GM23248 (cell line): ENCODE results near the gene PGGHG. TPM values are rescaled to one million over a fixed set of nuclear protein-coding genes. Genes with fewer than 3 reads are reported as not detected.

ENCODE experiments used
- DNase-seq: peaks from one replicate; pipeline ENCODE4 v3.0.0-alpha.2; 2015
- H2AFZ ChIP-seq: fragments of 200-600 bp; sonication (generic); 2 replicates; pipeline ENCODE4 v1.6.1; 2016; ENCODE audit warnings: antibody characterized with exemption
- H3F3A ChIP-seq: fragments of 200-600 bp; sonication (generic); 2 replicates; pipeline ENCODE4 v1.6.1; 2016; ENCODE audit warnings: mild to moderate bottlenecking, antibody characterized with exemption, mixed run types; ENCODE audit not compliant: insufficient read depth
- H3K27ac ChIP-seq: fragments of 200-600 bp; sonication (generic); 2 replicates; pipeline ENCODE4 v1.5.1; 2016; ENCODE audit warnings: mild to moderate bottlenecking
- H3K27me3 ChIP-seq: fragments of 200-600 bp; sonication (generic); replicated peaks from 2 replicates; pipeline ENCODE4 v1.6.1; 2016; ENCODE audit warnings: mild to moderate bottlenecking; ENCODE audit not compliant: insufficient read depth
- H3K36me3 ChIP-seq: fragments of 200-600 bp; sonication (generic); 2 replicates; pipeline ENCODE4 v1.6.1; 2016; ENCODE audit warnings: low read depth, mild to moderate bottlenecking
- H3K4me1 ChIP-seq: fragments of 200-600 bp; sonication (generic); 2 replicates; pipeline ENCODE4 v1.6.1; 2016; ENCODE audit warnings: mild to moderate bottlenecking; ENCODE audit not compliant: insufficient read depth
- H3K4me2 ChIP-seq: fragments of 200-600 bp; sonication (generic); one replicate; pipeline ENCODE4 v1.6.1; 2016; ENCODE audit warnings: mild to moderate bottlenecking; ENCODE audit not compliant: unreplicated experiment
- H3K4me3 ChIP-seq: fragments of 200-600 bp; sonication (generic); 2 replicates; pipeline ENCODE4 v1.5.1; 2016; ENCODE audit warnings: mild to moderate bottlenecking
- H3K79me2 ChIP-seq: fragments of 200-600 bp; sonication (generic); 2 replicates; pipeline ENCODE4 v1.6.1; 2016; ENCODE audit warnings: mild to moderate bottlenecking; ENCODE audit not compliant: insufficient read depth
- H3K9ac ChIP-seq: fragments of 200-600 bp; sonication (generic); 2 replicates; pipeline ENCODE4 v1.6.1; 2016; ENCODE audit warnings: mild to moderate bottlenecking
- H3K9me2 ChIP-seq: fragments of 200-600 bp; sonication (generic); 2 replicates; pipeline ENCODE4 v1.6.1; 2016; ENCODE audit warnings: mixed run types, mild to moderate bottlenecking, moderate library complexity; ENCODE audit not compliant: insufficient read depth
- H3K9me3 ChIP-seq: fragments of 200-600 bp; sonication (generic); one replicate; pipeline ENCODE4 v1.6.1; 2017; ENCODE audit warnings: low read depth
- H4K20me1 ChIP-seq: fragments of 200-600 bp; sonication (generic); 2 replicates; pipeline ENCODE4 v1.6.0; 2016; ENCODE audit not compliant: insufficient read depth
- EZH2 ChIP-seq: fragments of 200-600 bp; sonication (generic); IDR thresholded peaks from 2 replicates; pipeline ENCODE4 v1.6.1; 2018; ENCODE audit warnings: antibody characterized with exemption, mild to moderate bottlenecking; ENCODE audit not compliant: insufficient read depth, poor library complexity, severe bottlenecking
- EZH2phosphoT487 ChIP-seq: fragments of 200-600 bp; sonication (generic); IDR thresholded peaks from 2 replicates; pipeline ENCODE4 v1.6.1; 2018; ENCODE audit warnings: antibody characterized with exemption, moderate library complexity, mild to moderate bottlenecking, low read depth; ENCODE audit not compliant: insufficient read depth
- WGBS, 2 experiments: methylation state at CpG; one replicate each; pipeline ENCODE4 v1.1.6; 2015 to 2017; ENCODE audit warnings: low lambda C conversion rate in 2 of 2, low coverage in 1 of 2; ENCODE audit errors: missing lambda C conversion rate in 2 of 2; 5-methylcytosine and 5-hydroxymethylcytosine counted together
- in situ Hi-C: fragments of 300-500 bp; cut with MboI; formaldehyde crosslinking; loops from 2 replicates; pipeline ENCODE4 v1.15.0; 2020
- polyA plus RNA-seq: library from polyadenylated mRNA; unstranded; fragments of >200 nt; fragmentation: Nextera tagmentation; extraction: Ambion mirVana; gene quantifications from 2 replicates; pipeline ENCODE4 v1.2.1, GENCODE V29; 2016
- total RNA-seq: library from RNA; depleted of rRNA; stranded (reverse); fragments of >200 nt; shearing (Covaris generic); gene quantifications from 2 replicates; pipeline ENCODE4 v1.2.3, GENCODE V29; 2014

PGGHG gene
- total and polyA plus RNA-seq, 2 experiments from 2014 or later, result 4.6 to 14.2 TPM

DNA sequence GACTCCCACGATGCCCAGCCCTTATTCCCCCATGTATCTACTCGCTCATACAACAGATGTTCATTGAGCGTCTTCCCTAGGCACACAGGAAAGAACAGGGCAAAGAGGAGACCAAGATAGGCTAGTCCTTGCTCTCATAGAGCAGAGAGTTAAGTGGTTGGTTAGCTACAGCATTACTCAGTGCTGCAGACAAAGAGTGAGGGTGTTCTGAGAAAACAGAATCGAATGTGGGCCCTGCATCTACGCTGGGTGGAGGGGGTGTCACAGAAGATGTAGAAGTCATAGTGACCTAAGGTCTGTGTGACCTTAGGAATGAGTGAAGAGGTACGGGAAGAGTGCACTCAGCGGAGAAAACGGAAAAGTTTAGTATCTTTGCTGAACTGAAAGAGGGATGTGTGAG lies 39.9 kb upstream of the PGGHG start:
- peaks cover 58% of the 10 kb centered on the region for H3K36me3 ChIP-seq
- DNase-seq, result no peak
- H4K20me1 ChIP-seq, result no peaks in the 10 kb centered on the region
- H3K4me2 ChIP-seq, result no peak overlapping the region
- H3K9me3 ChIP-seq, result no peaks in the 10 kb centered on the region
- no peaks in the 10 kb centered on the region for H3K4me1 ChIP-seq
- no peak overlapping the region for H3K9ac ChIP-seq
- H3K9me2 ChIP-seq, result no peaks in the 10 kb centered on the region
- no peak overlapping the region for H3K27ac ChIP-seq
- no peak overlapping the region for H3K4me3 ChIP-seq
- H3K79me2 ChIP-seq, result peaks cover 25% of the 10 kb centered on the region
- no peaks in the 10 kb centered on the region for H3K27me3 ChIP-seq
- no peak overlapping the region for H2AFZ ChIP-seq
- TF ChIP-seq EZH2 (no peak), EZH2phosphoT487 (no peak)
- WGBS, 2 experiments, result 62 to 63% methylated on average over 8 of the region's 8 CpGs
- in situ Hi-C loops, result no loop called here
- 0 out of 2 replicates have a peak, but pooled peaks cover 6% of the 10 kb centered on the region for H3F3A ChIP-seq

DNA sequence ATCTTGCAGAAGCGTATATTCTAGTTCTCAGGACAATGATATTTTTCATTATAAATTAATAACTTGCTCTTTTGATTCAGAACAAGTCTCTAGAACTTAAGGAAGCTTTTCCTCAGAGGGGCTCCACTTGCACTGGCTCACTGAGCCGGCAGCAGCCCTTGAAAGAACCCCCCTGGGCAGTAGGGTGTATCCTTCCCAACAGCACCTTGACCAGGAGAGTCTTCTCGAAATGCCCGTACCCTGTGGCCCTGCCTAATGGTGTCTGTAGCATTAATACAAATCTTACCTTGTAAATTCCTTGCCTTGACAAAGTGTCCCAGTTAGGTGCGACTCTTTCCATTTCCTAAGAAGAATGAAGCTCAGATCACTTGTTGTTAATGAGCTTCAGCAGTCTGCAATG lies 38.7 kb upstream of the PGGHG start:
- H3K36me3 ChIP-seq, result peaks cover 46% of the 10 kb centered on the region

DNA sequence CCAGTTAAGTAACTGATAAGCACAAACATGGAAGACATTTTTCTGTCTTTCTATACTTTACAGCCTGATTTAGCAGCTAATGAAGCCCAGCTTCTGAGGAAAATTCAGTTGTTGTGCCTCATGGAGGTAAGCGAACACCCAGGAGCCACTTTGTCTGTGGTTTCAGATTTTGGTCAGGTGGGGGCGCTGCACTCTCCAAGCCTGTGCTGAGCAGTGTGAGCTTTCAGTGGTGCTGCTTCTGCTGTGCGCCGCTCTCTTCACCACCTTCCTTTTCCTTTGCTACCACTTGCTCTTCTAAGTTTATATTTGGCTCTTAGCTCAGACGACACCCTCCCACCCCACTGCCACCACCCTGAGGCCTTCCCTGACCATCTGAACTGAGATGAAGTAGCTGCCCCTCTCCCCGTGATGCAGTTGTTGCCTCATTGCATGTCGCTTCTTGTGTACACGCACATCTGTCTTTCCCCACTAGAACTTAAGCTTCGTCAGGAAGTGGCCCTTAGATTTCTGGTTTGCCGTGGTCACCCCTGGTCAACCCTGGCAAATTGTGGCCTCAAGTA lies 38.1 kb upstream of the PGGHG start:
- Histone ChIP-seq H3K9ac (no peak overlapping the region), H3K27ac (no peak overlapping the region), H2AFZ (no peak overlapping the region), H3F3A (peaks cover 17% of the 10 kb centered on the region; the same call in 1 of the 2 replicates), H3K9me2 (no peaks in the 10 kb centered on the region), H3K4me3 (no peak overlapping the region), H4K20me1 (no peaks in the 10 kb centered on the region), H3K9me3 (no peaks in the 10 kb centered on the region), H3K36me3 (peaks cover 40% of the 10 kb centered on the region), H3K27me3 (no peaks in the 10 kb centered on the region), H3K4me2 (no peak overlapping the region), H3K79me2 (0 out of 2 replicates have a peak, but pooled peaks cover 7% of the 10 kb centered on the region), H3K4me1 (no peaks in the 10 kb centered on the region)
- in situ Hi-C loops, result no loop called here
- peak; percentile 68 for DNase-seq
- no peak for TF ChIP-seq EZH2
- no peak for TF ChIP-seq EZH2phosphoT487
- WGBS, 2 experiments, result 78 to 80% methylated on average over 10 of the region's 10 CpGs

More for the DNA sequence above, 38.7 kb upstream of the PGGHG start:
- H2AFZ ChIP-seq, result no peak overlapping the region
- 0 out of 2 replicates have a peak, but pooled peaks cover 12% of the 10 kb centered on the region for H3K79me2 ChIP-seq
- no peaks in the 10 kb centered on the region for H3K4me1 ChIP-seq
- H3K9me3 ChIP-seq, result no peaks in the 10 kb centered on the region
- TF ChIP-seq EZH2, result no peak
- H3K4me3 ChIP-seq, result no peak overlapping the region
- peaks cover 15% of the 10 kb centered on the region; the same call in 1 of the 2 replicates for H3F3A ChIP-seq
- no peaks in the 10 kb centered on the region for H3K9me2 ChIP-seq
- H3K4me2 ChIP-seq, result no peak overlapping the region
- H3K27ac ChIP-seq, result no peak overlapping the region
- 91 to 92% methylated on average over 5 of the region's 5 CpGs for WGBS, 2 experiments
- H4K20me1 ChIP-seq, result no peaks in the 10 kb centered on the region
- in situ Hi-C loops, result no loop called here
- DNase-seq, result no peak
- H3K9ac ChIP-seq, result no peak overlapping the region
- no peaks in the 10 kb centered on the region for H3K27me3 ChIP-seq

DNA sequence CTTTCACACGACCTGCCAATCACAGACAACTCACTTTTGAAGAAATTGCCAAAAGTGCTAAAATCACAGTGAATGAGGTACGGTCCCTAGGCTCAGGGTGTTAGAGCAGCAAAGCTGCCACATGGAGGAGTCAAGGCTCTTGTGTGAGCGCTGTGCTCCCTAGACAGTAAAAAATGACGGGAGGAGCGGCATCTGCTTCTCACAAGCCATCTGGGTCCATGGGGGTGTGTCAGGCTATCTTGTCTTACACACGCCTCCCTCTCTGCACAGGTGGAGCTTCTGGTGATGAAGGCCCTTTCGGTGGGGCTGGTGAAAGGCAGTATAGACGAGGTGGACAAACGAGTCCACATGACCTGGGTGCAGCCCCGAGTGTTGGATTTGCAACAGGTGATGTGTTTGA lies 37.4 kb upstream of the PGGHG start:
- peaks cover 34% of the 10 kb centered on the region for H3K36me3 ChIP-seq
- DNase-seq, result peak; percentile 18
- H3K27ac ChIP-seq, result no peak overlapping the region
- no peaks in the 10 kb centered on the region for H4K20me1 ChIP-seq
- in situ Hi-C loops, result no loop called here
- H3K9me2 ChIP-seq, result no peaks in the 10 kb centered on the region
- peaks cover 16% of the 10 kb centered on the region; the same call in 1 of the 2 replicates for H3F3A ChIP-seq
- H3K9me3 ChIP-seq, result no peaks in the 10 kb centered on the region
- no peak overlapping the region for H3K4me2 ChIP-seq
- TF ChIP-seq EZH2phosphoT487 (no peak), EZH2 (no peak)
- H3K9ac ChIP-seq, result no peak overlapping the region
- WGBS, 2 experiments, result 64 to 74% methylated on average over 10 of the region's 10 CpGs
- H3K79me2 ChIP-seq, result 0 out of 2 replicates have a peak, but pooled peaks cover 7% of the 10 kb centered on the region
- H3K4me3 ChIP-seq, result no peak overlapping the region
- H2AFZ ChIP-seq, result no peak overlapping the region
- H3K27me3 ChIP-seq, result no peaks in the 10 kb centered on the region
- no peaks in the 10 kb centered on the region for H3K4me1 ChIP-seq
